GM21717 (cell line): Measurements from ENCODE around the gene ETNK1.
A peak's percentile ranks its signal among the peaks of the same experiment; 100 is the strongest.
"Not testable (repeated sequence)": the region's sequence is repeated elsewhere in the genome, so short reads cannot be mapped to it uniquely, and the experiment has no call there.

Experiments
- ATAC-seq: cut with Tn5 transposase; IDR thresholded peaks from one replicate; pipeline ENCODE4 v1.9.1; 2021; ENCODE audit warnings: mild to moderate bottlenecking, moderate library complexity; ENCODE audit not compliant: unreplicated experiment

The ETNK1 gene

GRCh38 chr12:22624870-22625761, at the start of gene ETNK1:
Gene ETNK1 (plus strand): TSS chr12:22625171. CDS start chr12:22625431, 260 bp downstream.
- peak; percentile 97 for ATAC-seq

- ATAC-seq = no peak
These were observed 48.9 kb upstream of the ETNK1 start for GRCh38 chr12:22576065-22576464.

- no peak for ATAC-seq
These were observed 48.5 kb upstream of the ETNK1 start for GRCh38 chr12:22576473-22576872.

GRCh38 chr12:22577667-22578066, 47.3 kb upstream of the ETNK1 start:
- no peak for ATAC-seq

GRCh38 chr12:22578328-22578727, 46.6 kb upstream of the ETNK1 start:
- ATAC-seq = no peak

GRCh38 chr12:22588817-22589216, 36.2 kb upstream of the ETNK1 start:
- ATAC-seq = no peak

GRCh38 chr12:22593864-22594263, 31.1 kb upstream of the ETNK1 start:
- no peak for ATAC-seq

GRCh38 chr12:22597539-22597938, 27.4 kb upstream of the ETNK1 start:
- not testable (repeated sequence) for ATAC-seq

GRCh38 chr12:22598141-22598762, 26.7 kb upstream of the ETNK1 start:
- ATAC-seq = no peak

GRCh38 chr12:22598763-22599161, 26.2 kb upstream of the ETNK1 start:
- no peak for ATAC-seq

GRCh38 chr12:22600181-22600580, 24.8 kb upstream of the ETNK1 start:
- no peak for ATAC-seq

- no peak for ATAC-seq
These were observed 15.5 kb upstream of the ETNK1 start for GRCh38 chr12:22609501-22609900.

- ATAC-seq = no peak
These were observed 14.8 kb upstream of the ETNK1 start for GRCh38 chr12:22610131-22610530.

GRCh38 chr12:22612822-22613221, 12.1 kb upstream of the ETNK1 start:
- ATAC-seq = not testable (repeated sequence)

- ATAC-seq = no peak
These were observed 8.9 kb upstream of the ETNK1 start for GRCh38 chr12:22615963-22616501.

- ATAC-seq = no peak
These were observed 7.3 kb upstream of the ETNK1 start for GRCh38 chr12:22617630-22618029.

GRCh38 chr12:22624548-22624869, 462 bp upstream of the ETNK1 start:
- peak; percentile 11 for ATAC-seq

- peak; percentile 44 for ATAC-seq
These were observed 857 bp downstream of the ETNK1 start for GRCh38 chr12:22625762-22626294.

- peak; percentile 42 for ATAC-seq
These were observed 1.4 kb downstream of the ETNK1 start for GRCh38 chr12:22626406-22626805.

GRCh38 chr12:22627371-22627770, 2.4 kb downstream of the ETNK1 start:
- no peak for ATAC-seq

GRCh38 chr12:22628228-22628627, 3.3 kb downstream of the ETNK1 start:
- ATAC-seq = no peak
